Cerebellar nuclear complex (tissue), 1 donor: ENCODE measurements around the gene TBC1D22A.
"Not testable (repeated sequence)": the region's sequence is repeated elsewhere in the genome, so short reads cannot be mapped to it uniquely, and the experiment has no call there.

Experiments used
- DNase-seq, 2 experiments: peaks; one replicate each; lab custom pipeline; 2025; lab: John Stamatoyannopoulos, UW

Gene TBC1D22A

DNA sequence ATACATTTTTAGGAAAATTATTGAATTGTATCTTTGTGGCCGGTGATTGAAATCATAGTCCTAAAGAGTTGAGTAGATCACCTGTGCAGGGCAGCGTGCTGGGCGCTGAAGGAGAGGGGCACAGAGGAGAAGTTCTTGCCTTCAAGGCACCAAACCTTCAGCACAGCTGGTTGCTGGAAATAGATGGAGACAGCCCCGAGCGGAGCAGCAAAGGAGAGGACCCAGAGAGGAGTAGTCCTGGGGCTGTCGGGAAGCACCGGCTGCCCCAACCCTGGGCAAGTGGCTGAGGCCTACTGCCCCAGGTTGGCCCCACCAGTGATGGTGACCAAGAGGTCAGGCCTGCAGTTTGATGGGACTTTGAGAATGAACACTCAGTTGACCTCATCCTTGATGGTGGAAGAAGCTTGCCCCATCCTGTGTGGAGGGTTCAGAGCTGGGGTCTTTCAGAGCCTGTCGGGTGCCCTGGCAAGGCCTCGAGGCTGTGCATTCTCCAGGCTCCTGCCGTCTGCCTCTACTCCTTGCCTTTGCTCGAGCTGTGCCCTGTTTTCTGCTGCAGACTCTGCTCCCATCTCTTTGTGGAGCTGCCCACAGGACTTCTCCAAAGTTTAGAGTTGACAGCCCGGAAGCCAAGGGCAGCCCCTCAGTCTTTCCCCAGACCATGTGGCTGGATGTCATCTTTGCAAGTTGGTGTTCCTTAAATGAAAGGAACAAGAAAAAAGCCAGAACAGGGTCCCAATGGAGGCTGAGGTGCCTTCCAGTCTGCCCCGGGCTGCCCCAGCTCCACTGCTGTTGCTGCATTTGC, 285.1 kb downstream of the TBC1D22A start:
- DNase-seq: no peak

DNA sequence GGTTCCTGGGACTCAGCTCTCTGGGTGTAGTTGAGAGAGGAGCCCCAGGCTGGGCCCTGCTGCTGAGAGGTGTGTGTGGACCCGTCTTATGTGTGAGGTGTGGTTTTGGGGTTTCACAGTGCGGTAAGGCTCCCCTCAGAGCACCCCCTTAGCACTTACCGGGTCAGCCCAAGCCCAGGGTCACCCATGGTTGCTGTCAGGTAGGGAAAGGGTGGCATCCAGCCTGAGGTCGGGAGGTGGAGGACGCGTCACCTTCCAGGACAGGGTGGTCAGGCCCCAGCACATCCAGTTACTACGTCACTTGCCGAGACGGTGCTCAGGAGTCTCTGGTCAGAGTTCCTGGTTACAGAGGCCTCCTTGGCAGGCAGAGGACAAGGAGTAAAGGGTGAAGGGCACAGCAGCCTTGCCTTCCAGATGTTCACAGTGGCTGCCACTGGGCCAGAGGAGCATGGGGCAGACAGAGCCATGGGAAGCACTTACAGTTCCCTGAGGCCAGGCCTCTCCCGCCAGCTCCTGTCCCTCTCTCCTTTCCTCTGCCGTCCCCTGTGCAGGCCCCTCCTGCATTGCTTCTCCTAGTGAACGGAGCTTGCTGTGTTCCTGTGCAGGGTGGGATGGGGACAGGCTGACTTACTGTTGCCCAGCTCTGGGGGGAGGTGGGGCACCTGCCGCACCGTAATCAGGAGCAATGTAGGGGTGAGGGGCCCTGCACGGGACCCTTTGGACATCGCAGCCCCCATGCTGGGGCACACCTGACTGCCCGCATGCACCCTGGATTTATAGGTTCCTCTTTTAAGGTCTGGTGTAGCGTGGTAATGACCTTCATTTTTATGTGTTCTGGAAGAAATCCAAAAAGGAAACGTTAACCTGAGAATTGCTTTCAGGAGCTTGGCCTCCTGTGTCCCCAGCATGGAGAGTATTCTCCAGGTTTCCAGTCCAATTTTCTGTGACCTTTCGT, 285.9 kb downstream of the TBC1D22A start:
- DNase-seq: no peak

DNA sequence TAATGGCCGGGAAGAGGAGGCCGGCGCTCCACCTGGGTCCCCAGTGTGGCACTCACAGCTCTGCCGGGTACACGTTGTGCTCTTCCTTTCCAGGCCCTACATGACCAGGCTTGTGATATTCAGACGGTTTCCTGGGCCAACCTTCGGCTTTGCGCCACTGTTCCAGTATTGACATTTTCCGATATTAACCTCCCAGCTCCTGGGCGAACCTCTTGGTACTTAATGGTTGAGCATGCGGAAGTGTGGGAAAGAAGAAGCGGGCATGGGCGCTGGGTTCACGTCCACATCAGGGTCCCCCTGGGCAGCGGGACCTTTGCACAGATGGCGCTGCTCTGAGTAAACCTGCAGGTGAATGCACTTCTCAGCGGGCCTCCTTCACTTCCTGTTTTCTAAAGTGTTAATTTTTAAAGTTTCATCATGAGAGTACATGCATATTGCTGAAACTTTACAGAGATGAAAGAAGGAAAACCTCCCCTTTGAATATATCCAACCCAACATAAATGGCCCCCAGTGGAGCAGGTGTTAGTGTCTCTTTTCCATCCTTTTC, 286.7 kb downstream of the TBC1D22A start:
- DNase-seq: no peak

DNA sequence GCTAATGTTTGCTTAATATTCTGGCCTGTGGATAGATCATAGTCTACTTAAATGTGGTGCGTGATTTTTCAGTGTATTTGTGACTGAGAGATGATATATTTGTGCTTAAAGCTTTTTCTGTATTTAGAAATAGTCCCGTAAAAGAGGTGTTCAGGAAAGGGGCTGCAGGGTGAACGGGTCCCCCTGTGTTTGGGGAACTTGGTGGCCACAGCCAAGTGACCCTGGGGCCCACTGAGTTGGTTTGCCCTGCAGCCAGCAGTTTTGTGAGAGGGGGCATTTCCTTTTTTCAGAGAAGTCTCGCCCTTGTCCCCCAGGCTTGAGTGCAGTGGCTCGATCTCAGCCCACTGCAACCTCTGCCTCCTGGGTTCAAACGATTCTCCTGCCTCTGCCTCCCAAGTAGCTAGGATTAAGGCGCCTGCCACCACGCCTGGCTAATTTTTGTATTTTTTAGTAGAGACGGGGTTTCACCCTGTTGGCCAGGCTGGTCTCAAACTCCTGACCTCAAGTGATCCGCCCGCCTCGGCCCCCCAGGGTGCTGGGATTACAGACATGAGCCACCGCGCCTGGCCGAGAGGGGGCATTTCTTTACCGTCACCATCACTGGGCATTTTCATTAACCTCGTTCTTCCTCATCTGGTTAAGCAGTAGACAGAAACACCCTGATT, 287.4 kb downstream of the TBC1D22A start:
- DNase-seq: not testable (repeated sequence)

DNA sequence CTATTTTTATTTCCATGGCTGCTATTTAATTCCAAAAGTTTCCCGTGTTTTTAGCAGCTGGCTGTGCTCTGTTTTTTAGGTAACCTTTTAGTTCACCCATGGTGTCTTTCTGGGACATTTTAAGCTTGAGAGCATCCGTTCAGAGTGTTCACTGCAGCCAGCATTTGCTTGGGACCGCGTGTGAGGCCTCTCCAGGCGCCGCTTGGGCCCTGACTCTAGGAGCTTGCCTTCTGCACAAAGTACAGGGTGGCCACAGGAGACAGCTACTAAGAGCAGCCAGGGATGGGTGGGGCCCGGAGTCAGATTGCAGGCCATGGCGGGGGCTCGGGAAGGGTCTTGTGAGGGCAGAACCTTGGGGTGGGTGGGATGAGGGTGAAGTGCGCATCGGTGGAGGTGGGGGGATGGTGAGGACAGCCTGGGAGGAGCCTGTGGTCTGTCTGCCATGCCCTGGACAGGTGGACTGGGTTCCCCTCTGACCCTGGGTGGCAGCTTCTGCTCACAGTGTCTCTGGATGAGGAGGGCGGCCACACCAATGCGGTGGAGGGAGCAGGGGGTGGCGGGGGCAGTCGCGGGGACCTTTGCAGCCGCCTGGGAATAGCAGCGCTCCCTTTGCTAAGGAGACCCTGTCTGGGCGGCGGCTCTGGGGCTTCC, 288.1 kb downstream of the TBC1D22A start:
- no peak for DNase-seq

GRCh38 chr22:47051441-47052071, 289.1 kb downstream of the TBC1D22A start:
- DNase-seq: no peak

GRCh38 chr22:47052236-47053012, 290.0 kb downstream of the TBC1D22A start:
- no peak for DNase-seq

DNA sequence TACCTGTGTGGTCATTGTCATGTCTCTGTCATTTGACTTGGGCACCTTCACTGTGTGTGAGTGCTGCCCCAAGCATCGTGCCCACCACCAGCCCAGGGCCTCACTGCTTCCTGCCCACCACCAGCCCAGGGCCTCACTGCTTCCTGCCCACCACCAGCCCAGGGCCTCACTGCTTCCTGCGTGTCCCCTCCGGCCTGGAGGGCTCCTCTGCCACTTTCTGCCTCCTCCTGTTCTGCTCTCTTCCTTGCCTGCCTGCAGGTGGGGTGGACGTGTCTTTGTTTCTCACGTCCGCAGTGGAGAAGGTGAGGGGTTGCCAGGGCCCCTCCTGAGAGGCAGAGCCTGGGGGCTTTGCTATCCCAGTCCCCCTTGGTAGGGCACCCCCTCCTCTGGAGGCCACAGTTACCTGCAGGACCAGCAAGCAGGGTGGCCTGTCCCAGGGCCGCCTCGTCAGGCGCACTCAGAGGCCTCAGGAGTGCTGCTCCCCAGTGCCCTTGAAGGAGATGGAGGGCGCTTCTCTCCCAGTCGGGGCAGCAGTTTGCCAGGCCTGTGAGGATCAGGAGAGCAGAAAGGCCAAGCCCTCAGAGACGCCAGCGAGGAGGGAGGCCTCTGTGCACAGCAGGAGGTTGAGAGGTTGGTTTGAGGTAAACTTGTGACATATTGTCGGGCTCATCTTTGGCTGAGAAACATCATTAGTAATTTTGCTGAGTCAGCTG, 290.7 kb downstream of the TBC1D22A start:
- no peak for DNase-seq

DNA sequence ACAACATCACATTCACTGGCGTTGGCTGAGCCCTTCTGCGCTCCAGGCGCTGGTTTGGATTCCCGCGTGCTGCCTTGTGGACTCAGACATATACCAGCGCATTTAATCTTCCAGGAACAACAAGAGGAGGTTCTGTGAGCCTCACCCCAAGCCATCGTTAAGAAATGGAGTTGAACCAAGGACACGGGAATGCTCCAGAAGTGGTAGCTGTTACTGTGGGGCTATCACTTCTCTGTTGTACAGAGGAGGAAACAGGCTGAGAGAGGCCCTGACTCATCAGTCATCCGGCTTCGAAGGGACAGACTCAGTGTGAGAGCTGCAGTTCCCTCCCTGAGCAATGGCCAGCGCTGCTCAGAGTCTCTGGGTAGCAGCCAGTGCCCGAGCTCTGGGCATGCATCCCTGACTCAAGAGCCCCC, 291.3 kb downstream of the TBC1D22A start:
- no peak for DNase-seq

GRCh38 chr22:47054231-47055072, 292.0 kb downstream of the TBC1D22A start:
- DNase-seq: no peak

- no peak for DNase-seq
Measured at GRCh38 chr22:47055073-47055355, 292.6 kb downstream of the TBC1D22A start.

GRCh38 chr22:47055461-47055860, 293.0 kb downstream of the TBC1D22A start:
- no peak for DNase-seq

- no peak for DNase-seq
Measured at GRCh38 chr22:47055921-47056320, 293.5 kb downstream of the TBC1D22A start.

- no peak for DNase-seq
Measured at GRCh38 chr22:47056361-47056760, 293.9 kb downstream of the TBC1D22A start.

GRCh38 chr22:47056776-47057470, 294.5 kb downstream of the TBC1D22A start:
- DNase-seq: no peak

DNA sequence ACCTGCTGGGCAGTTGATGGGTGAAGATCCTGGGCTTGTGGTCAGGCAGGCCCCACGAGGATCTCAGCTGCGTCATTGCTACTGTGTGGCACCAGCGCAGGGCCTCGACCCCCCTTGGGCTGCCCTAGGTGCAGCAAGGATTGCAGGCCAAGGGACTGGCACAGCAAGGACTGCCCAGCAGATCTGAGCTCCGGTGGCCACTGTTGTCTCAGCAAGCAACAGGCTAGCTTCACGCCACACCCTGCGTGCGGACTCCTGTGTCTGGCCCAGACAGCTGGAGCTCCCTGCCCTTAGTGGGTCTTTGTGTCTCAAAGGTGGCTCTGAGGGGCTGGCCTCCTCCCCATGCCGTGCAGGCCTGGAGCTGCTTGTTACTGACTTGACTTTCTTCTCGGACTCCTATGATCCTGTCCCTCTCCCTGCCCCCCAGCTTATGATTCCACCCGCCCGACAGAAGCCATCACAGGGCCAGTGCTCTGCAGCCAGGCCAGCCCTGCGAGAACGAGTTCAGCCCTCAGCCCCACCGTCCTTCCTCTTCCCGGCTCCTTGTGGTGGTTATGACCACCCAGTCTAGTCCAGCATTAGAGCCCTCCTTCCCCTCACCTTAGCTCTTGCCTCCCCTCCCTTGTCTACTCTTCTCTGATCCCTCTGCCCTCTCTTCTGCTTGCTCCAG, 295.6 kb downstream of the TBC1D22A start:
- DNase-seq: no peak

DNA sequence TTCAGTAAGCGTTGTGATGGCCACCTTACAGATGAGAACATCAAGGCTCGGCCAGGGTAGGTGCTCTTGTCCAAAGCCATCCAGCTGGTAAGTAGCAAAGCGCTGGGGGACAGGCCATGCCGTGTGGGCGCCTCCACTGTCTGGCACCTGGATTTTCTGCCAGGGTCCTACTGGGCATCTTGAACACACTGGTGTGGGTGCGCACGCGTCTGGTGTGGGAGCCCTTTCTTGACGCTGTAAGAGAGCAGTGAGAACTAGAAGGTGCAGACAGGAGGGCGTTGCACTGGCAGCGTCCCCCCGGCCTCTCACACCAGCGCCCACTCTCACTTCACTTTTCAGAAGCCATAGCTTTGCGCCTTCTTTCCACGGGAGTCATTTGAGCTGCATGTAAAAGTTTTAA, 296.6 kb downstream of the TBC1D22A start:
- DNase-seq: no peak

DNA sequence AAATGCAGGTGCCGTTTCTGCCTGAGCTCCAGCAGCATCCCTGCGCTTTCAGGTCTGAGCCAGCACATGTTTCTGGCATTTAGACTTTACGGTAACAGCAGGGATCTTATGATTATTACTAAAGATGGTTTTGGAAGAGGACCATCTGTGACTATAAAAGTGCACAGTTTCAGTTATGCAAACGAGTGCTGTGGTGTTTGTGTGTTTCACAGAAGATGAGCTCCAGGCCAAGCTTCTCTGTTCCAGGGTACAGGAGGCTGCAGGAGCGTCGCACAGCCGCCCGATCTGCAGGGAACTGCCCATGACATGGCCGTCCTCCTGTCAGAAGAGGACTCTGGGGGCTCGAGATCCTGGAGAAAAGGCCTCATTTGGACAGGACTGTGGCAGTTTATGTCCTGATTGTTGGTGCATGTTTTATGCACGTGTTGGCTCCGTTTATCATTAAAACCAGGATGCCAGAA, 297.3 kb downstream of the TBC1D22A start:
- DNase-seq: no peak
